NCI-H2107 treated with DMSO at 0.1 percent for 48 hours (cell line): Measurements from ENCODE around the gene PRKAA2.

Source experiments
- DNase-seq: peaks from one replicate; lab custom pipeline; 2025; ENCODE audit not compliant: unreplicated experiment; lab: John Stamatoyannopoulos, UW

PRKAA2 gene

GRCh38 chr1:56654126-56654923 lies 9.2 kb downstream of the PRKAA2 start:
- no peak for DNase-seq

- DNase-seq = no peak
Measured at GRCh38 chr1:56655991-56656613, 11.0 kb downstream of the PRKAA2 start.

GRCh38 chr1:56658254-56658653 lies 13.1 kb downstream of the PRKAA2 start:
- DNase-seq = no peak

GRCh38 chr1:56660293-56660692 lies 15.2 kb downstream of the PRKAA2 start:
- no peak for DNase-seq

GRCh38 chr1:56663846-56664245 lies 18.7 kb downstream of the PRKAA2 start:
- no peak for DNase-seq

GRCh38 chr1:56665384-56665783 lies 20.3 kb downstream of the PRKAA2 start:
- no peak for DNase-seq

GRCh38 chr1:56666112-56666608 lies 21.0 kb downstream of the PRKAA2 start:
- DNase-seq = no peak

- no peak for DNase-seq
Measured at GRCh38 chr1:56670350-56670749, 25.2 kb downstream of the PRKAA2 start.

GRCh38 chr1:56671085-56671484 lies 26.0 kb downstream of the PRKAA2 start:
- no peak for DNase-seq

GRCh38 chr1:56671542-56671941 lies 26.4 kb downstream of the PRKAA2 start:
- no peak for DNase-seq

GRCh38 chr1:56672579-56672978 lies 27.5 kb downstream of the PRKAA2 start:
- DNase-seq = peak; percentile 5

GRCh38 chr1:56675763-56676162 lies 30.6 kb downstream of the PRKAA2 start:
- no peak for DNase-seq

- no peak for DNase-seq
Measured at GRCh38 chr1:56676571-56677035, 31.5 kb downstream of the PRKAA2 start.

- DNase-seq = no peak
Measured at GRCh38 chr1:56683569-56683968, 38.5 kb downstream of the PRKAA2 start.

- no peak for DNase-seq
Measured at GRCh38 chr1:56686169-56686568, 41.1 kb downstream of the PRKAA2 start.

- no peak for DNase-seq
Measured at GRCh38 chr1:56688522-56689026, 43.5 kb downstream of the PRKAA2 start.

GRCh38 chr1:56696663-56697062 lies 51.5 kb downstream of the PRKAA2 start:
- no peak for DNase-seq

GRCh38 chr1:56703747-56704146 lies 58.6 kb downstream of the PRKAA2 start:
- no peak for DNase-seq

GRCh38 chr1:56707379-56707778 lies 62.3 kb downstream of the PRKAA2 start:
- no peak for DNase-seq

- DNase-seq = peak; percentile 85
Measured at GRCh38 chr1:56709269-56709880, 64.3 kb downstream of the PRKAA2 start.

GRCh38 chr1:56709995-56710394 lies 64.9 kb downstream of the PRKAA2 start:
- DNase-seq = no peak

GRCh38 chr1:56710646-56711045 lies 65.5 kb downstream of the PRKAA2 start:
- DNase-seq = no peak
